Adipose tissue (tissue), 3 donors: ENCODE measurements around the gene RPH3AL. TPM values are rescaled to one million over a fixed set of nuclear protein-coding genes. Genes with fewer than 3 reads are reported as not detected.

Experiments used
- H3K27ac ChIP-seq: one replicate; pipeline ENCODE4 v1.5.1; 2013; ENCODE audit warnings: low read depth, low read length
- WGBS, 3 donors: extraction: QIAGEN DNeasy Blood & Tissue Kit; methylation state at CpG; one replicate each; pipeline ENCODE4 v1.1.7; 2013; 5-methylcytosine and 5-hydroxymethylcytosine counted together
- polyA plus RNA-seq, 3 donors: library from polyadenylated mRNA; stranded (reverse); fragments of 200-250 nt; gene quantifications; one replicate each; pipeline ENCODE4 v1.2.3, GENCODE V29; 2013
- donor health status: healthy with polysubstance abuse.
- donor health status: Bipolar disorder and iron deficiency.
- donor health status: healthy.

RPH3AL gene
- polyA plus RNA-seq, 3 donors, result 19.7 to 30.1 (median 25.5) TPM

DNA sequence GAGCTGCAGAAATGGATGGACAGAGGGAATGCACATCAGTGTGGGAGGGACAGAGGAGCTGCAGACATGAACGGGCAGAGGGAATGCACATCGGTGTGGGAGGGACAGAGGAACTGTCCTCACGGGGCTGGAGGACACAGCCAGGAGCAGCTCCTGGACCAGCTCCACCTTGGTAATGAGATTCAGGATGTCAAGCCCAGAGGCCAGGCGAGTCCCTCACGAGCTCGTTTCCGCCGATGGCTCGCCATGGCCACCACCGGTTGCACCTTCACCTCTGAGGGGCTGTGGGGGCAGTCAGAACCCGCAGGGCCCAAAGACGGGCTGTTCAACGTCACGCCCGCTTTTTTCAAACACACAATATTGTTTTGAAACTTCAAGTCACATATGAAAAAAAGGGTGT lies 56.2 kb downstream of the RPH3AL start:
- WGBS, 3 donors, result 72 to 86% (median 81%) methylated on average over 14 to 15 of the region's 15 CpGs

DNA sequence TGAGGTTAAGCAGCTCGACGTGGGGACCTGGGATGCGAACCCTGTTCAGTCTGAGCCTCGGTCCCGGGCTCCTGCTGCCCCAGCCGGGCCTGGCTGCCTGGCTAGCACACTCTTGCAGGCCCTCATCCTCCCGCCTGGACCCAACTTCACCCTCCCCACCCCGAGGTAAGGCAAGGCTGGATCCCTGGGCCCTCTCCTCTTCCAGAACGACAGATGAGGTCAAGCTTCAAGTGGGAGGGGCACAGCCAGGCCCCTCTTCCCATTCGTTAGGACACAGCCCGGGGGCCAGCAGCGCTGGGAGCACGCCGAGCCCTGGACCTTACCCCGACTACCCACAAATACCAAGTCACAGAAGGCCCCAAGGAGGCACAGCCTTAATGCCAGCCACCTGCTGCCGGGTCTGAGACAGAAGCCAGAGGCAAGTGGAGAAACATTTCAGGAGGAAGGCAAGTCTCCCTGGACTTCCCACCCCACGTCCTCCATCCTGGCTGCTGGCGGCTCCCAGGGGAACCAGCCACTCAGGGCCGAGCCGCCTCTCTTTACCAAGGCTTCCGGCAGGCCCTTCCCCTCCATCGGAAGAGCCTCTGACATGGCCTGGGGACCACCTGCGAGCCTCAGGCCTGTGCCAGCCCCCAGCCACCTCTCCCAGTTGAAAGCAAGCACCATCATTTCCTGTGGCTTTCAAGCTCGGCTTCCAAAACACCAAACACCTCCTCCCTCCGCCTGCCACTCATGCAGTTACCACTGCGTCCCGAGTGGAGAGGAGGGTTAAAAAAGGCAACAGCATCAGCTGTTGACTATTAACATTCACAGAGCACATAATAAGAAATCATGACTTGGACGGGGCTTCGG lies 59.9 kb downstream of the RPH3AL start:
- WGBS, 3 donors, result 63 to 83% (median 67%) methylated on average over 29 of the region's 29 CpGs
- H3K27ac ChIP-seq, result no peak overlapping the region

More for the DNA sequence above, 56.2 kb downstream of the RPH3AL start:
- no peak overlapping the region for H3K27ac ChIP-seq

DNA sequence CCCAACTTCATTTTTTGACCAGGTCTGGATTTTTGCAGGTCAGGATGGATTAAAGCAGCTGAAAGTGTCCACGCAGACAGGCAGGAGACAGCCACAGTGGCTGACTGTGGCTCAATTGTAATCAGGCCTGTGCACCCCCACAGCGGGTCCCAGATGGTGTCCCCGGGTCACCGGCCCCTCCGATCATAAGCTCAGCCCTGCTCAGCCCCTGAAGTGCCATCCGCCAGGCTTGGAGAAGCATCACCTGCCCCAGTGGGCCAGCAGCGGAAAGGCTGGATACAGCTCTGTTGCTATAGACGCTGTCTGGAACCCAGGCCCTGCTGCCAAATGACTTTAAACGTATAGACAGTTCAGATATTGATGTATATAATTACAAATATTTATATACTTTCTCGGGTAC lies 60.6 kb downstream of the RPH3AL start:
- 93 to 95% (median 93%) methylated on average over 10 of the region's 10 CpGs for WGBS, 3 donors
- H3K27ac ChIP-seq, result no peak overlapping the region

DNA sequence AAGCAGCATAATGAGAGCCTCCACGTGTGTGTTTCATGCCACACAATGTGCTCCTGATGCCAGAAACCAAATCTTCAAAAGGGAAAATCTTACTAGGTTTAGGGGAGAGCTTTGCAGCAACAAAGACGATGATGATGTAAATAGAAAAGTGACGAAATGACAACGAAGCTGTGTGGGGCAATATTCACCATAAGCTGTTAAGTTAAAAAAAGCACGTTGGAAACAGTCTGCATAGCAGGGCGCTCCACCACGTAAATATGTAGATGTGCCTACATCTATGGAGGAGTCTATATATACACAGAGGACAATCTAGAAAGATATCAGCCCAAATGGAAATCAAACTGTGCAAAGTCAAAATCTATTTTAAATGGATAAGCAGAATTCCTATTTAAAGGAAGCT lies 61.0 kb downstream of the RPH3AL start:
- WGBS, 3 donors, result 59 to 82% (median 70%) methylated on average over 7 of the region's 7 CpGs
- H3K27ac ChIP-seq, result no peak overlapping the region

GRCh38 chr17:290626-291025 lies 62.0 kb downstream of the RPH3AL start:
- 91 to 94% (median 92%) methylated on average over 18 of the region's 18 CpGs for WGBS, 3 donors
- no peak overlapping the region for H3K27ac ChIP-seq

DNA sequence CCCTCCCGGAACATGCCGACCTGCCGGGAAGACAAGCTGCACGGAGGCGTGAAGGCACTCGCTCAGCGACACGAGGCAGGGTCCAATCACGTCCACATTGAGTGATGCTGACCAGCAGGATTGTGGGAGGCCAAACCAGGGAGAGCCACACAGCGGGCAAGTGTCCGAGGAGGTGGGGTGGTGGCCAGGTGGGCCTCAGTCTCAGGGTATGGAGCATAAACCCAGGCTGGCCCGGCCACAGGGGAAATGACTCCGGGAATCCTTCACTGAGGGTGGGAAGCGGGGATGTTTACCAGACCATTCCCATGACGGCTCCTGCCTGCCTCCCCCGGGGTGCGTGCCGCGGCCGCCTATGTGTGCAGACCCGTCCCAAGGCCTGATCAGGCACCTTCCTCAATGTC lies 62.5 kb downstream of the RPH3AL start:
- WGBS, 3 donors, result 95 to 98% (median 97%) methylated on average over 21 of the region's 21 CpGs
- no peak overlapping the region for H3K27ac ChIP-seq

DNA sequence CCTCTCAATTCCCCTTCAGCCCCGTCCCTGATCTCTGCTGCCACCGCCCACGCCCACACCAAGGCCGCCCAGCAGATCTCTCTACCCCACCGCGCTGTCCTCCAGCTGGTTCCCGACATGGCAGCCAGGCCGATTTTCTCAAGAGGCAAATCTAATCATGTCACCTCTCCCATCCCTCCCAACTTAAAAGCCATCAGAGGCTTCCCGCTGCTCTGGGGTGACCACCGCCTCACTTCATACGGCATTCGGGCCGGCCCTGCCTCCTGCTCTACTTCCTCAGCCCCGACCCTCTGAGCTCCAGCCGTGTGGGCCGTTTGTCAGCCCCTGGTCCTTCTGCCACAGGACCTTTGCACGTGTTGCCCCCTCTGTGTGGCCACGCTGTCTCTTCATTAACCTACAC lies 63.2 kb downstream of the RPH3AL start:
- no peak overlapping the region for H3K27ac ChIP-seq
- WGBS, 3 donors, result 95 to 96% (median 95%) methylated on average over 16 to 18 of the region's 18 CpGs

GRCh38 chr17:288802-289356 lies 63.7 kb downstream of the RPH3AL start:
- WGBS, 3 donors, result 65 to 90% (median 75%) methylated on average over 11 of the region's 17 CpGs
- no peak overlapping the region for H3K27ac ChIP-seq

GRCh38 chr17:286571-286970 lies 66.0 kb downstream of the RPH3AL start:
- no peak overlapping the region for H3K27ac ChIP-seq
- WGBS, 3 donors, result 78 to 93% (median 85%) methylated on average over 11 to 16 of the region's 16 CpGs

- no peak overlapping the region for H3K27ac ChIP-seq
- WGBS, 3 donors, result 88 to 92% (median 89%) methylated on average over 28 to 31 of the region's 31 CpGs
These were observed 66.7 kb downstream of the RPH3AL start for GRCh38 chr17:285751-286422.

DNA sequence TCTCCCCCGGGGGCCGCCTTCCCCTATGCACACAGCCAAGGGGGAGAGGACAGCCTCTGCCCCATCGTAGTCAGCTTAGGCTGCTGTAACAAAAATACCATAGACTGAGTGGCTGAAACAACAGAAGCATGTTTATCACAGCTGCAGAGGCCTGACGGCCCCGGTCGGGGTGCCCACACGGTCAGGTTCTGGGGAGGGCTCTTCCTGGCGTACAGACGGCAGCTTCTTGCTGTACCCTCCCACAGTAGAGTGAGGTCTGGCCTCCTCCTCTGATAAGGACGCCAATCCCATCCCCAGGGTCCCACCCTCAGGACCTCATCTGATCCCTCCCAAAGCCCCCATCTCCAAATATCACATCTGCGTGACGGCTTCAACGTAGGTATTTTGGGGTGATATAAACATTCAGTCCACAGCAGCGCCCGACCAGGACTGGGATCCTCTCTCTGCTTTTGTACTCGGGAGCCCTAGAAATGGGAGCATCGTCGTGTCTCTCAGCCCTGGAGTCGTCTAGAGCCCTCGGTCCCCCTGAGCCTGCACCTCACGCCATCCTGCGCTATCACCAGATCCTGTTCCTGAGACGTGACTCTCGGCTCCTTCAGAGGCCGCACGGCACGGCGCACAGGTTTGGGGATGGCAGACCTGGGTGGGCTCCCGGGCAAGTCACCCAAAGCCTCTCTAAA lies 67.8 kb downstream of the RPH3AL start:
- WGBS, 3 donors, result 89 to 92% (median 91%) methylated on average over 29 of the region's 29 CpGs
- no peak overlapping the region for H3K27ac ChIP-seq

DNA sequence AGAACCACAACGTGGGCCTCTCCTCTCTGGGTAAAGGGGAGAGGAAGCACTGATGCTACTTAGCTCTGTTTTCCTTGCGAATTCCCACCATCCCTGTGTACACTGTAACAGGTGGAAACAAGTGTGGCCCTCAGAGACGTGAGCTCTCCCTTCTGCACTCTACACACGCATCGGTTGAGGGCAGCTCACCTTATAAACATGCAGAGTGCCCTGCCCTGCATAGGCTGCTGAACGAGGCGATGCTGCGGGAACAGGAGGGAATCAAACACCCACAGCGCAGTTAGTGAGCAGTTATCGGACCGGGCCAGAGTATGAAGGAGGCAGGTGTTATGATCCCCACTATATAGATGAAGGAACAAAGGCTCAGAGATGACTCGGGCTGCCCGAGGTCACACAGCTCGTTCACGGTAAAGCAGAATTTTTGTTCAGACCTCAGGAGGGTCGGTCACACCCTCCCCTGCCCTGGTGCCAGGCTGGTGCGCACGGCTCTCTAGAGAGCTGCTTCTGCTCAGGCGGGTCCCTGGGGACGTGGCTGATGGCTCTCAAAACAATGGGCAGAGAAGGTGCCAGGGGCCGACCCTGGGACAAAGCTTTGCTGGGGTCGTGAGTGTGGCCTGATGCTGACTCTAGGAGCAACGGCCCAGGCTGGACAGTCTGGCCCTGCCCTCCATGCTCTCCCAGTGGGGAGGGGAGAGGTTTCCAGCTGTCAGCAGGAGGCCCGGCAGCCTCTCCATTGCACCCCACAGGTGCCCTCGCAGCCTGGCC lies 68.5 kb downstream of the RPH3AL start:
- 79 to 87% (median 84%) methylated on average over 25 of the region's 25 CpGs for WGBS, 3 donors
- no peak overlapping the region for H3K27ac ChIP-seq

DNA sequence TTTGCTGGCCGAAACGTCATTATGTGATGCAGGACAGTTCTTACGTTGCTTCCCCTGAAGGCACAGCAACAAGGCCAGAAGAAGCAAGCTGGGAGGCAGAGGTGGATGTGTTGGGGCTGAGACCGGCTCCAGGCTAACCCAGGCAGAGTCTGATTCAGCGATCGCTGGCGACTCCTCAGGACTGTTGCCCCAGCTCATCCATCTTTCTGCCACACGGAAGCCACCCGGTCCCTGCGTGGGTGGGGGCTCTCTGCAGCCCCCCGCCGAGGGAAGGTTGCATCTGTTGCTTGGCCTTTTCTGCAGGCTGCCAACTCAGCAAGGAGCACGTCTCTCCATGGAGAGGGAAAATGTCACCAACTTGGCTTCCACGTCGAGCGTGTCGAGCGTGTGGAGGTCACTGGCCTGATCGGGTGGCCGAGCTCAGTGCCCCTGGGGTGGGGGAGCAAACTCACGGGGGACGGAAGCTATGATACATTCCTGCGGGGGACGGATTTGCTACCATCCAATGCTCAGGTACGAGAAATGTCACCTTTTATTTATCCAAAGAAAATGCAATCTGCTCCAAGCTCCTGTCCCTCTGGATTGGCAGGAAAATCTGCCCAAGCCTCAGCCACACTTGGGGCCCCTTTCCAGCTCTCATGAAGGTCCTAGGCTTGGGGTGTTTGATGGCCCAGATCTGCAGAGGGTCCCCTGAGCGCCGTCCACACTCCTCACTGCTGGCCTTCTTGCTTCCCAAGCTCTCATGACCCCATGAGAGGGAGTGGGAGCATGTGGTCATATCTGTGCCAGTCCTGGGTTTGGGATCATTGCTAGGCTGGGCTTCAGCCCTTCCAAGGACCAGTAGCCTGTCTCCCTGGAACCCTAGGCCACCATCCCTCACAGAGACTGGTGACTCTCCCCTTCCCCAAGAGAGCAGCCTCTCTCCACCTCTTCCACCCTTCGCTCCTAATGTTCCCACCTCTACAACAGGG lies 69.4 kb downstream of the RPH3AL start:
- H3K27ac ChIP-seq, result no peak overlapping the region
- 80 to 91% (median 87%) methylated on average over 27 to 28 of the region's 28 CpGs for WGBS, 3 donors

GRCh38 chr17:282000-282911 lies 70.4 kb downstream of the RPH3AL start:
- no peak overlapping the region for H3K27ac ChIP-seq
- 79 to 88% (median 82%) methylated on average over 32 of the region's 32 CpGs for WGBS, 3 donors

GRCh38 chr17:281365-281999 lies 71.1 kb downstream of the RPH3AL start:
- 84 to 87% (median 86%) methylated on average over 21 of the region's 21 CpGs for WGBS, 3 donors
- no peak overlapping the region for H3K27ac ChIP-seq

DNA sequence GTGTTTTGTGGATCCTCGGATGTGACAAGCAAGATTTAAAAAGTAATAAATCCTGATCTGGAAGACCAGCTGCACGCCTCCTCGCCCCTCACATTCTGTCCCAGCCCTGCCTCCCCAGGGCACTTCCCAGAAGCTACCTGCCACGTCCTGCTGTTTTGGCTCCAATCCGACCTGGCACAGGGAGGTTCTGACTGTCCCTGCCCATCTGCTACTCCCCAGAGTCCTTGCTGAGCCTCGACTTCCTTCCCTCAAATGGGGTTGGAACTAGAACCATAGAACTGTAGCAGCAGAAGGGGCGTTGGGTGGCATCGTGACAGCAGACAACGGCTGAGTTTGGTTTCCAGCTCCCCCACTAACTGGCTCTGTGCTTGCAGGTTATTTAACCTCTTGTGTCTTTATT lies 71.7 kb downstream of the RPH3AL start:
- H3K27ac ChIP-seq, result no peak overlapping the region
- 78 to 80% (median 78%) methylated on average over 8 to 9 of the region's 9 CpGs for WGBS, 3 donors
